ENCODE data around the gene SLC2A10.

SLC2A10 gene

GRCh38 chr20:46682063-46682821 is 27.2 kb upstream of the SLC2A10 start:
- no peak for DNase-seq

GRCh38 chr20:46683011-46683667 is 26.3 kb upstream of the SLC2A10 start:
- no peak for DNase-seq

- DNase-seq = no peak
Observed at GRCh38 chr20:46683668-46683938, 25.8 kb upstream of the SLC2A10 start.

GRCh38 chr20:46683939-46684750 is 25.3 kb upstream of the SLC2A10 start:
- DNase-seq = peak; percentile 12

- DNase-seq = no peak
Observed at GRCh38 chr20:46688151-46689081, 21.0 kb upstream of the SLC2A10 start.

- DNase-seq = peak; percentile 70
Observed at GRCh38 chr20:46689082-46689753, 20.2 kb upstream of the SLC2A10 start, which contains the start of gene TP53RK. Gene TP53RK, minus strand, starts transcription at chr20:46689444. Its CDS starts 30 bp downstream, at chr20:46689414.

- no peak for DNase-seq
Observed at GRCh38 chr20:46689754-46690085, 19.7 kb upstream of the SLC2A10 start.

- DNase-seq = no peak
Observed at GRCh38 chr20:46690219-46691106, 19.0 kb upstream of the SLC2A10 start.

- DNase-seq = no peak
Observed at GRCh38 chr20:46691196-46691595, 18.3 kb upstream of the SLC2A10 start.

GRCh38 chr20:46694484-46694883 is 15.0 kb upstream of the SLC2A10 start:
- DNase-seq = no peak

- peak; percentile 39 for DNase-seq
Observed at GRCh38 chr20:46695892-46696291, 13.6 kb upstream of the SLC2A10 start.

GRCh38 chr20:46696791-46697279 is 12.6 kb upstream of the SLC2A10 start:
- no peak for DNase-seq

GRCh38 chr20:46698788-46699187 is 10.7 kb upstream of the SLC2A10 start:
- no peak for DNase-seq

GRCh38 chr20:46699651-46700359 is 9.6 kb upstream of the SLC2A10 start:
- DNase-seq = no peak

GRCh38 chr20:46700481-46700880 is 9.0 kb upstream of the SLC2A10 start:
- no peak for DNase-seq

- DNase-seq = no peak
Observed at GRCh38 chr20:46701057-46701456, 8.4 kb upstream of the SLC2A10 start.

- no peak for DNase-seq
Observed at GRCh38 chr20:46701556-46701955, 7.9 kb upstream of the SLC2A10 start.

GRCh38 chr20:46701986-46702385 is 7.5 kb upstream of the SLC2A10 start:
- no peak for DNase-seq

- DNase-seq = no peak
Observed at GRCh38 chr20:46702447-46703203, 6.8 kb upstream of the SLC2A10 start.

GRCh38 chr20:46703435-46703834 is 6.0 kb upstream of the SLC2A10 start:
- DNase-seq = no peak

All from NCI-H774 (cell line).